GM20431 (cell line): Measurements from ENCODE around the gene TSPAN18.

Experiments
- in situ Hi-C: fragments of 300-500 bp; cut with MseI, MboI; formaldehyde crosslinking; loops from one replicate; pipeline ENCODE4 v1.15.0; 2020; ENCODE audit warnings: low sequenced_read_pairs; ENCODE audit not compliant: unreplicated experiment

TSPAN18 gene

GRCh38 chr11:44709281-44709562 is 17.5 kb upstream of the TSPAN18 start:
- in situ Hi-C loops, result no loop called here

GRCh38 chr11:44709966-44710365 is 16.8 kb upstream of the TSPAN18 start:
- in situ Hi-C loops, result no loop called here

- in situ Hi-C loops, result no loop called here
These were observed 15.5 kb upstream of the TSPAN18 start for GRCh38 chr11:44711113-44711786.

GRCh38 chr11:44711787-44712608 is 14.8 kb upstream of the TSPAN18 start:
- in situ Hi-C loops, result no loop called here

GRCh38 chr11:44713022-44713421 is 13.7 kb upstream of the TSPAN18 start:
- in situ Hi-C loops, result no loop called here

- in situ Hi-C loops, result no loop called here
These were observed 10.5 kb upstream of the TSPAN18 start for GRCh38 chr11:44716256-44716655.

GRCh38 chr11:44718057-44718456 is 8.7 kb upstream of the TSPAN18 start:
- in situ Hi-C loops, result no loop called here

GRCh38 chr11:44718612-44719390 is 8.0 kb upstream of the TSPAN18 start:
- in situ Hi-C loops, result no loop called here

- in situ Hi-C loops, result loop anchor here (25.0 kb wide), 1 partner anchor 187 kb away; no protein-coding TSS in a partner anchor
These were observed 1.6 kb upstream of the TSPAN18 start for GRCh38 chr11:44725016-44725685.

GRCh38 chr11:44725757-44726282 is 942 bp upstream of the TSPAN18 start:
- in situ Hi-C loops, result loop anchor here (25.0 kb wide), 1 partner anchor 186 kb away; no protein-coding TSS in a partner anchor

- in situ Hi-C loops, result loop anchor here (25.0 kb wide), 1 partner anchor 185 kb away; no protein-coding TSS in a partner anchor
These were observed 281 bp downstream of the TSPAN18 start for GRCh38 chr11:44727114-44727372.

- in situ Hi-C loops, result loop anchor here (25.0 kb wide), 1 partner anchor 185 kb away; no protein-coding TSS in a partner anchor
These were observed 868 bp downstream of the TSPAN18 start for GRCh38 chr11:44727373-44728287.

- in situ Hi-C loops, result loop anchor here (25.0 kb wide), 1 partner anchor 184 kb away; no protein-coding TSS in a partner anchor
These were observed 1.7 kb downstream of the TSPAN18 start for GRCh38 chr11:44728491-44728910.

GRCh38 chr11:44729063-44729462 is 2.3 kb downstream of the TSPAN18 start:
- in situ Hi-C loops, result loop anchor here (25.0 kb wide), 1 partner anchor 183 kb away; no protein-coding TSS in a partner anchor

GRCh38 chr11:44729713-44730112 is 3.0 kb downstream of the TSPAN18 start:
- in situ Hi-C loops, result loop anchor here (25.0 kb wide), 1 partner anchor 183 kb away; no protein-coding TSS in a partner anchor

- in situ Hi-C loops, result loop anchor here (25.0 kb wide), 1 partner anchor 182 kb away; no protein-coding TSS in a partner anchor
These were observed 4.0 kb downstream of the TSPAN18 start for GRCh38 chr11:44730775-44731174.

- in situ Hi-C loops, result loop anchor here (25.0 kb wide), 1 partner anchor 180 kb away; no protein-coding TSS in a partner anchor
These were observed 5.1 kb downstream of the TSPAN18 start for GRCh38 chr11:44731685-44732430.

GRCh38 chr11:44732564-44732963 is 5.8 kb downstream of the TSPAN18 start:
- in situ Hi-C loops, result loop anchor here (25.0 kb wide), 1 partner anchor 180 kb away; no protein-coding TSS in a partner anchor
